ENCODE results near the gene OPHN1.

DNA sequence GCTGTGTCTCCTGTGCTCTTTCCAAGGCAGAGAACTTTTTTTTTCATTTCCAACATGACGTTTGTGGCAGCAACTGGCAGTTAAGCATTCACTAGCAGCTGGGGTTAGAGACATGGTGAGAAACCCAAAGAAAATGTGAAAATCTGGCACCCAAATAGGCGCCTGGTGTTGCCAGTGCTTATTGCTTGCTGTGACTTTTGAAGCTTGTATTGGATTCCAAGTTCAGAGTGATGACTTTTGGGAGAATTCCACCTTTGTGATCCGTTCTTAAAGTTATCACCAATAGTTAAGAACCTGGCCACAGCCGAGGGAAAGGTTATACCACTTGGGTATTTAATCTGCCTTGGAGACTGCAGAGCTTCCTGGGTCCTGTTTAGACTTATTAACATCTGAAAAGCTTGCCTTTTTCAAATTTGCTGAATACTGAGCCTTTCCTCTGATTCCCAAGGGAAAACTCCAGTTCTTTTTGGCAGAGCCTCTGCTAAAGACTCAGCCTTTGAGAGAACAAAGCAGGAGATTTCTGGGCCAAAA lies 101.0 kb downstream of the OPHN1 start:
- TF ChIP-seq EZH2 (IDR thresholded peaks at IDR 0.05; ENCODE audit: borderline replicate concordance, low read depth, low read length, poor library complexity, severe bottlenecking), result no peak
- TF ChIP-seq, protein P1, sequence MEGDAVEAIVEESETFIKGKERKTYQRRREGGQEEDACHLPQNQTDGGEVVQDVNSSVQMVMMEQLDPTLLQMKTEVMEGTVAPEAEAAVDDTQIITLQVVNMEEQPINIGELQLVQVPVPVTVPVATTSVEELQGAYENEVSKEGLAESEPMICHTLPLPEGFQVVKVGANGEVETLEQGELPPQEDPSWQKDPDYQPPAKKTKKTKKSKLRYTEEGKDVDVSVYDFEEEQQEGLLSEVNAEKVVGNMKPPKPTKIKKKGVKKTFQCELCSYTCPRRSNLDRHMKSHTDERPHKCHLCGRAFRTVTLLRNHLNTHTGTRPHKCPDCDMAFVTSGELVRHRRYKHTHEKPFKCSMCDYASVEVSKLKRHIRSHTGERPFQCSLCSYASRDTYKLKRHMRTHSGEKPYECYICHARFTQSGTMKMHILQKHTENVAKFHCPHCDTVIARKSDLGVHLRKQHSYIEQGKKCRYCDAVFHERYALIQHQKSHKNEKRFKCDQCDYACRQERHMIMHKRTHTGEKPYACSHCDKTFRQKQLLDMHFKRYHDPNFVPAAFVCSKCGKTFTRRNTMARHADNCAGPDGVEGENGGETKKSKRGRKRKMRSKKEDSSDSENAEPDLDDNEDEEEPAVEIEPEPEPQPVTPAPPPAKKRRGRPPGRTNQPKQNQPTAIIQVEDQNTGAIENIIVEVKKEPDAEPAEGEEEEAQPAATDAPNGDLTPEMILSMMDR (conservative IDR thresholded peaks at IDR 0.05; ENCODE audit: low read depth, low read length), result no peak

All from A673 (cell line).